RWPE2 (cell line): ENCODE results near the gene TMEM175.

Experiments used
- ATAC-seq: fragments of 200-7000 bp; cut with Tn5 transposase; 3 replicates; pipeline ENCODE4 v1.9.1; 2021; ENCODE audit warnings: low read depth
- DNase-seq: peaks from one replicate; pipeline ENCODE4 v3.0.0-alpha.2; 2020; ENCODE audit warnings: low spot score
- H3K27ac ChIP-seq: fragments of 450-650 bp; 2 replicates; pipeline ENCODE4 v1.5.1; 2017; ENCODE audit warnings: mild to moderate bottlenecking; ENCODE audit not compliant: poor library complexity, severe bottlenecking
- H3K27me3 ChIP-seq: fragments of 250-450 bp; sonication (Bioruptor Pico); 2 replicates; pipeline ENCODE4 v1.5.1; 2021; ENCODE audit warnings: mild to moderate bottlenecking, moderate library complexity; ENCODE audit not compliant: insufficient read depth, poor library complexity, severe bottlenecking
- H3K36me3 ChIP-seq: fragments of 250-450 bp; sonication (Bioruptor Pico); 2 replicates; pipeline ENCODE4 v1.5.1; 2020; ENCODE audit warnings: low read depth, mild to moderate bottlenecking, moderate library complexity
- H3K4me1 ChIP-seq: fragments of 250-450 bp; sonication (Bioruptor Pico); 2 replicates; pipeline ENCODE4 v1.5.1; 2021; ENCODE audit warnings: mild to moderate bottlenecking, moderate library complexity; ENCODE audit not compliant: insufficient read depth, poor library complexity, severe bottlenecking
- H3K4me3 ChIP-seq: fragments of 250-450 bp; sonication (Bioruptor Pico); 2 replicates; pipeline ENCODE4 v1.5.1; 2021; ENCODE audit warnings: mild to moderate bottlenecking, moderate library complexity; ENCODE audit not compliant: severe bottlenecking
- H3K9me3 ChIP-seq: fragments of 250-450 bp; sonication (Bioruptor Pico); 2 replicates; pipeline ENCODE4 v1.5.1; 2021; ENCODE audit warnings: mild to moderate bottlenecking, moderate library complexity; ENCODE audit not compliant: severe bottlenecking
- CTCF ChIP-seq: fragments of 450-650 bp; IDR thresholded peaks from one replicate; pipeline ENCODE4 v1.5.1; 2017; ENCODE audit warnings: mild to moderate bottlenecking, moderate library complexity; ENCODE audit not compliant: poor library complexity, severe bottlenecking

TMEM175 gene

GRCh38 chr4:888029-888428 lies 44.2 kb upstream of the TMEM175 start:
- DNase-seq: no peak
- H3K36me3 ChIP-seq: peaks cover 6% of the 10 kb centered on the region
- no peak for TF ChIP-seq CTCF
- no peaks in the 10 kb centered on the region for H3K4me1 ChIP-seq
- H3K27ac ChIP-seq: no peak overlapping the region
- no peaks in the 10 kb centered on the region for H3K9me3 ChIP-seq
- no peak overlapping the region for H3K4me3 ChIP-seq
- no peak for ATAC-seq
- no peaks in the 10 kb centered on the region for H3K27me3 ChIP-seq

GRCh38 chr4:889516-889915 lies 42.7 kb upstream of the TMEM175 start:
- H3K4me3 ChIP-seq: no peak overlapping the region
- H3K9me3 ChIP-seq: no peaks in the 10 kb centered on the region
- H3K27me3 ChIP-seq: no peaks in the 10 kb centered on the region
- no peak overlapping the region for H3K27ac ChIP-seq
- DNase-seq: no peak
- ATAC-seq: no peak
- no peaks in the 10 kb centered on the region for H3K4me1 ChIP-seq
- no peak for TF ChIP-seq CTCF
- 0 out of 2 replicates have a peak, but pooled peaks cover 3% of the 10 kb centered on the region for H3K36me3 ChIP-seq

- Histone ChIP-seq H3K9me3 (no peaks in the 10 kb centered on the region), H3K27ac (no peak overlapping the region), H3K27me3 (no peaks in the 10 kb centered on the region), H3K4me3 (no peak overlapping the region), H3K4me1 (no peaks in the 10 kb centered on the region), H3K36me3 (peaks cover 3% of the 10 kb centered on the region; the same call in 1 of the 2 replicates)
- DNase-seq (no peak), ATAC-seq (no peak)
- no peak for TF ChIP-seq CTCF
These were observed 42.1 kb upstream of the TMEM175 start for GRCh38 chr4:890036-890695.

GRCh38 chr4:891747-892146 lies 40.5 kb upstream of the TMEM175 start:
- Histone ChIP-seq H3K27ac (no peak overlapping the region), H3K4me1 (no peaks in the 10 kb centered on the region), H3K36me3 (peaks cover 5% of the 10 kb centered on the region), H3K27me3 (no peaks in the 10 kb centered on the region), H3K9me3 (no peaks in the 10 kb centered on the region), H3K4me3 (no peak overlapping the region)
- ATAC-seq (no peak), DNase-seq (no peak)
- TF ChIP-seq CTCF: peak; percentile 10

GRCh38 chr4:892780-893179 lies 39.5 kb upstream of the TMEM175 start:
- Histone ChIP-seq H3K9me3 (no peaks in the 10 kb centered on the region), H3K36me3 (peaks cover 8% of the 10 kb centered on the region), H3K4me1 (no peaks in the 10 kb centered on the region), H3K27ac (no peak overlapping the region), H3K4me3 (no peak overlapping the region), H3K27me3 (no peaks in the 10 kb centered on the region)
- ATAC-seq (no peak), DNase-seq (no peak)
- no peak for TF ChIP-seq CTCF
